ENCODE data around the gene LYRM4. TPM values are rescaled to one million over a fixed set of nuclear protein-coding genes. Genes with fewer than 3 reads are reported as not detected.

The LYRM4 gene
- total RNA-seq, 1 experiment from 2014 or later: 37.0 TPM

DNA sequence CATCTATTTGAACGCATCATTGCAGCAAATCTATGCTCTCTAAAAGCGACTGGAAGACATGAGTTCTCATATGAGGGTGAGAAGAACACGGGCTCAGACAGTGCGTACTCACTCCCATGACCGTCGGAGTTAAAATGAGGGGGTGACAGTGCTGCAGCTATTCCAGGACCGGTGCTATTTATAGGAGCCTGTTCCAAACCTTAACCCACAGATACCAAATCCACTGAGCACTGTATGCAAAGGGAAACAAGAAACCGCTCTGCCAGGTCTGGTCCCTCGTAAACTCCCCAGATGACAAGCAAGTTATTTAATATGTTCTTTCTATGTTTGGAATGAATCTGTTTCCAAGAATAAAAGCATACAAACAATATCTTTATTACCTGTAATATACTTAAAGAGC is 152.7 kb downstream of the LYRM4 start:
- Histone ChIP-seq H3K27ac (no peak overlapping the region), H3K9me3 (ENCODE audit: insufficient read depth, low read depth) (no peaks in the 10 kb centered on the region), H4K20me1 (ENCODE audit: insufficient read depth) (no peaks in the 10 kb centered on the region), H3K4me2 (no peak overlapping the region), H3K36me3 (ENCODE audit: low read depth) (no peaks in the 10 kb centered on the region), H3K4me3 (no peak overlapping the region), H3F3A (ENCODE audit: insufficient read depth, low read depth) (no peaks in the 10 kb centered on the region), H3K27me3 (ENCODE audit: insufficient read depth, low read depth) (no peaks in the 10 kb centered on the region), H3K9me2 (ENCODE audit: insufficient read depth) (no peaks in the 10 kb centered on the region), H3K79me2 (ENCODE audit: low read depth) (no peaks in the 10 kb centered on the region), H2AFZ (no peak overlapping the region), H3K4me1 (replicated peaks; ENCODE audit: insufficient read depth) (no peaks in the 10 kb centered on the region)
- TF ChIP-seq EZH2 (IDR thresholded peaks at IDR 0.05; ENCODE audit: low read depth): no peak
- TF ChIP-seq, protein P1, sequence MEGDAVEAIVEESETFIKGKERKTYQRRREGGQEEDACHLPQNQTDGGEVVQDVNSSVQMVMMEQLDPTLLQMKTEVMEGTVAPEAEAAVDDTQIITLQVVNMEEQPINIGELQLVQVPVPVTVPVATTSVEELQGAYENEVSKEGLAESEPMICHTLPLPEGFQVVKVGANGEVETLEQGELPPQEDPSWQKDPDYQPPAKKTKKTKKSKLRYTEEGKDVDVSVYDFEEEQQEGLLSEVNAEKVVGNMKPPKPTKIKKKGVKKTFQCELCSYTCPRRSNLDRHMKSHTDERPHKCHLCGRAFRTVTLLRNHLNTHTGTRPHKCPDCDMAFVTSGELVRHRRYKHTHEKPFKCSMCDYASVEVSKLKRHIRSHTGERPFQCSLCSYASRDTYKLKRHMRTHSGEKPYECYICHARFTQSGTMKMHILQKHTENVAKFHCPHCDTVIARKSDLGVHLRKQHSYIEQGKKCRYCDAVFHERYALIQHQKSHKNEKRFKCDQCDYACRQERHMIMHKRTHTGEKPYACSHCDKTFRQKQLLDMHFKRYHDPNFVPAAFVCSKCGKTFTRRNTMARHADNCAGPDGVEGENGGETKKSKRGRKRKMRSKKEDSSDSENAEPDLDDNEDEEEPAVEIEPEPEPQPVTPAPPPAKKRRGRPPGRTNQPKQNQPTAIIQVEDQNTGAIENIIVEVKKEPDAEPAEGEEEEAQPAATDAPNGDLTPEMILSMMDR (conservative IDR thresholded peaks at IDR 0.05): no peak
- intact Hi-C loops (cut with micrococcal nuclease; ENCODE audit: unreplicated experiment): no loop called here
- no peak for DNase-seq
- no TSS peak for BruUV-seq (replicated peaks)
- ChIA-PET CTCF (no interaction called here), POLR2A (ENCODE audit: unreplicated experiment) (no interaction called here)

DNA sequence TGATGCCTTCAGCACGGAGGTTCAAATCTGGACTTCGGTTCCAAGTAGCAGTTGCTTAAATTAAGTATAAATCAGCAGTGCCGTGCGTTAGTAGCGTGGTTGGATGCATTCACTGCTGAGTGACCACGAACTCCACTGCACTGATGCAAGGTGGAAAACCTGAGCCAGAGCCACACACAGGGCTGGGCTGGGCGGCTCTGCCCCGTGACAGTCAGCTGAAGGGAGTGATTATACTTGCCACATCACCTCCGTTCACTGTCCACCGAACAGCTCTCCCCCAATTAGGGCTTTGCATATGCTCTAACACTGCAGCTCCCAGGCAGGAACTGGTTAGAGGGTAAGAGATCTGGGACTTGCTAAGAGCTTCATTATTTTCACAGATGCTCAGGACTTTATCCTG is 153.4 kb downstream of the LYRM4 start:
- Histone ChIP-seq H3K9me2 (ENCODE audit: insufficient read depth) (no peaks in the 10 kb centered on the region), H3K36me3 (ENCODE audit: low read depth) (no peaks in the 10 kb centered on the region), H3K4me2 (no peak overlapping the region), H3K4me3 (no peak overlapping the region), H4K20me1 (ENCODE audit: insufficient read depth) (no peaks in the 10 kb centered on the region), H2AFZ (no peak overlapping the region), H3K27ac (no peak overlapping the region), H3K9me3 (ENCODE audit: insufficient read depth, low read depth) (no peaks in the 10 kb centered on the region), H3K27me3 (ENCODE audit: insufficient read depth, low read depth) (no peaks in the 10 kb centered on the region), H3K4me1 (replicated peaks; ENCODE audit: insufficient read depth) (no peaks in the 10 kb centered on the region), H3F3A (ENCODE audit: insufficient read depth, low read depth) (no peaks in the 10 kb centered on the region), H3K79me2 (ENCODE audit: low read depth) (no peaks in the 10 kb centered on the region)
- ChIA-PET POLR2A (ENCODE audit: unreplicated experiment) (no interaction called here), CTCF (no interaction called here)
- TF ChIP-seq, protein P1 (conservative IDR thresholded peaks at IDR 0.05): no peak
- TF ChIP-seq EZH2 (IDR thresholded peaks at IDR 0.05; ENCODE audit: low read depth): no peak
- no peak for DNase-seq
- BruUV-seq (replicated peaks): no TSS peak
- intact Hi-C loops (cut with micrococcal nuclease; ENCODE audit: unreplicated experiment): no loop called here

DNA sequence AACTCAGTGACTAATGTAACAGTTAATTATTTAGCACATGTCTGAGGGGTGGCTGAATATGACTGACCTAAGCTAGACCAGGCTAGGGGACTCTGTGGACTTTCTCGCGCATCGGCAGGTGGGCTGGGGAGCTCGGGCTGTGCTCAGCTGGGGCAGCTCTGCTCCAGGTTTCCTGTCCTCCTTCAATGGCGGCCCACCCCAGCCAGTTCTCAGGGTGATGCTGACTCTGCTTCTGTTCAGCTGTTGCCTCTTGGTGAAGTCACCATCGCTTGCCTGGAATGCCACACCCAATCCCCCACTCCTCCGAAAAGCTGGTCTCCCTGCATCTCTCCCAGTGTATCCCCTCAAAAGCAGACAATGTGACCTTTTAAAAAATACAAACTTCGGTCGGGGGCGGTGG is 155.6 kb downstream of the LYRM4 start:
- H4K20me1 ChIP-seq (ENCODE audit: insufficient read depth): no peaks in the 10 kb centered on the region
- no peak overlapping the region for H2AFZ ChIP-seq
- no peaks in the 10 kb centered on the region for H3K9me3 ChIP-seq (ENCODE audit: insufficient read depth, low read depth)
- intact Hi-C loops (cut with micrococcal nuclease; ENCODE audit: unreplicated experiment): no loop called here
- CTCF ChIA-PET: no interaction called here
- no peak overlapping the region for H3K4me3 ChIP-seq
- H3K4me2 ChIP-seq: no peak overlapping the region
- no peaks in the 10 kb centered on the region for H3F3A ChIP-seq (ENCODE audit: insufficient read depth, low read depth)
- H3K9me2 ChIP-seq (ENCODE audit: insufficient read depth): no peaks in the 10 kb centered on the region
- H3K79me2 ChIP-seq (ENCODE audit: low read depth): no peaks in the 10 kb centered on the region
- TF ChIP-seq, protein P1 (conservative IDR thresholded peaks at IDR 0.05): no peak
- no peak for TF ChIP-seq EZH2 (IDR thresholded peaks at IDR 0.05; ENCODE audit: low read depth)
- no peak for DNase-seq
- no peak overlapping the region for H3K27ac ChIP-seq
- H3K36me3 ChIP-seq (ENCODE audit: low read depth): no peaks in the 10 kb centered on the region
- POLR2A ChIA-PET (ENCODE audit: unreplicated experiment): no interaction called here
- H3K4me1 ChIP-seq (replicated peaks; ENCODE audit: insufficient read depth): no peaks in the 10 kb centered on the region
- no peaks in the 10 kb centered on the region for H3K27me3 ChIP-seq (ENCODE audit: insufficient read depth, low read depth)
- no TSS peak for BruUV-seq (replicated peaks)
